K562 (cell line): ENCODE data around the gene DHX58. TPM values are rescaled to one million over a fixed set of nuclear protein-coding genes. Genes with fewer than 3 reads are reported as not detected.

Experiments
- ATAC-seq: fragments of 200-7000 bp; cut with Tn5 transposase; 3 replicates; pipeline ENCODE4 v1.9.1; 2020; ENCODE audit warnings: moderate library complexity
- BruUV-seq: library from RNA; stranded (reverse); fragments of 400-500 nt; replicated peaks from 2 replicates; lab custom pipeline; 2021; lab: Mats Ljungman, UMichigan
- CTCF ChIA-PET: fragments of 300-600 bp; formaldehyde crosslinking; extraction: SDS; loops from one replicate; lab custom pipeline; 2021; ENCODE audit warnings: low intra/inter-chr PET ratio; lab: Yijun Ruan, JAX
- POLR2A ChIA-PET: fragments of 300-600, 350-650 bp; sonication (Branson Sonifier 250); formaldehyde crosslinking; extraction: SDS; loops from one replicate; lab custom pipeline; 2021; ENCODE audit warnings: antibody characterized with exemption, inconsistent platforms; lab: Yijun Ruan, JAX
- DNase-seq, 4 experiments: peaks; one replicate each; pipeline versions ENCODE4 v3.0.0 to v3.0.0-alpha.2; 2011 to 2018; ENCODE audit warnings: low spot score in 3 of 4, mixed read lengths in 3 of 4; ENCODE audit errors: extremely low read depth in 1 of 4
- FAIRE-seq: peaks from 2 replicates; lab custom pipeline; 2011; peaks lifted over from hg19 to GRCh38; lab: Jason Lieb, UNC
- H2AFZ ChIP-seq: 2 replicates; pipeline ENCODE4 v1.6.0; 2011; ENCODE audit warnings: low read depth, low read length, control low read depth, inconsistent platforms
- H3K27ac ChIP-seq: fragments of 200-600 bp; 3 replicates; pipeline ENCODE4 v1.8.0; 2011; ENCODE audit warnings: low read depth, mild to moderate bottlenecking, control low read depth, inconsistent platforms, low read length, moderate library complexity, mixed read lengths; ENCODE audit errors: extremely low read depth
- H3K27me3 ChIP-seq, 2 experiments: fragments of 300-600 bp in 1 of 2; 2 replicates in 1 of 2; 3 replicates in 1 of 2; pipeline versions ENCODE4 v1.6.0 to v1.8.0; 2011; ENCODE audit warnings: inconsistent platforms in 2 of 2, low read length in 2 of 2, mild to moderate bottlenecking in 1 of 2, mixed read lengths in 1 of 2, moderate library complexity in 1 of 2; ENCODE audit not compliant: control insufficient read depth in 2 of 2, insufficient read depth in 2 of 2
- H3K36me3 ChIP-seq: fragments of 300-600 bp; 3 replicates; pipeline ENCODE4 v1.8.0; 2011; ENCODE audit warnings: mild to moderate bottlenecking, low read length, inconsistent platforms; ENCODE audit not compliant: control insufficient read depth, insufficient read depth
- H3K4me1 ChIP-seq, 2 experiments: fragments of 200-600 bp in 1 of 2; replicated peaks in 1 of 2; 2 replicates in 1 of 2; 3 replicates in 1 of 2; pipeline versions ENCODE4 v1.5.1 to v1.8.0; 2011; ENCODE audit warnings: inconsistent platforms in 2 of 2, low read length in 2 of 2, mild to moderate bottlenecking in 1 of 2, mixed read lengths in 1 of 2, moderate library complexity in 1 of 2; ENCODE audit not compliant: control insufficient read depth in 2 of 2, insufficient read depth in 2 of 2
- H3K4me2 ChIP-seq: 2 replicates; pipeline ENCODE4 v1.6.1; 2011; ENCODE audit warnings: low read length, control low read depth, inconsistent platforms, mixed read lengths; ENCODE audit not compliant: insufficient read depth
- H3K4me3 ChIP-seq: fragments of 200-600 bp; sonication (generic), shearing (Covaris generic); 2 replicates; pipeline ENCODE4 v1.5.1; 2016; ENCODE audit warnings: control low read depth, inconsistent platforms
- H3K79me2 ChIP-seq: fragments of 200-600 bp; 3 replicates; pipeline ENCODE4 v1.8.0; 2011; ENCODE audit warnings: low read length, inconsistent platforms; ENCODE audit not compliant: control insufficient read depth, insufficient read depth
- H3K9ac ChIP-seq, 2 experiments: 2 replicates each; pipeline versions ENCODE4 v1.6.0 to v1.6.1; 2011; ENCODE audit warnings: low read depth in 2 of 2, low read length in 2 of 2, control low read depth in 1 of 2, inconsistent platforms in 1 of 2, mild to moderate bottlenecking in 1 of 2, mixed read lengths in 1 of 2; ENCODE audit not compliant: insufficient read depth in 1 of 2
- H3K9me1 ChIP-seq: one replicate; pipeline ENCODE4 v1.6.0; 2011; ENCODE audit warnings: inconsistent platforms, mild to moderate bottlenecking, low read length, moderate library complexity; ENCODE audit not compliant: control insufficient read depth, insufficient read depth
- H3K9me3 ChIP-seq: replicated peaks from 2 replicates; pipeline ENCODE4 v1.5.1; 2011; ENCODE audit warnings: low read depth, low read length, inconsistent platforms; ENCODE audit not compliant: control insufficient read depth, insufficient read depth
- H4K20me1 ChIP-seq: replicated peaks from 2 replicates; pipeline ENCODE4 v1.6.1; 2011; ENCODE audit warnings: low read length, inconsistent platforms, mixed read lengths; ENCODE audit not compliant: control insufficient read depth, insufficient read depth
- ARID1B ChIP-seq: fragments of 450-650 bp; IDR thresholded peaks from 2 replicates; pipeline ENCODE4 v1.6.1; 2016; ENCODE audit warnings: antibody characterized with exemption, mild to moderate bottlenecking, inconsistent platforms
- BMI1 ChIP-seq: fragments of 150-350 bp; IDR thresholded peaks from 2 replicates; pipeline ENCODE4 v1.6.1; 2014; ENCODE audit warnings: low read length
- CGGBP1 ChIP-seq: fragments of 250-450 bp; sonication (Bioruptor Pico); IDR thresholded peaks from 2 replicates; pipeline ENCODE4 v1.9.0; 2021; ENCODE audit warnings: mild to moderate bottlenecking
- CHD4 ChIP-seq: fragments of 200-600 bp; sonication (generic); IDR thresholded peaks from 3 replicates; pipeline ENCODE4 v1.6.1; 2012; ENCODE audit warnings: low read depth, mild to moderate bottlenecking, mixed read lengths, low read length, inconsistent platforms; ENCODE audit not compliant: insufficient read depth, insufficient replicate concordance, poor library complexity, severe bottlenecking
- FOXK1 ChIP-seq: sonication (generic); formaldehyde crosslinking; IDR thresholded peaks from 2 replicates; pipeline ENCODE4 v1.8.0; 2022; ENCODE audit warnings: missing genetic modification reagents, mild to moderate bottlenecking, borderline replicate concordance
- HNRNPL ChIP-seq: fragments of 200-400 bp; formaldehyde crosslinking; IDR thresholded peaks from 2 replicates; pipeline ENCODE4 v1.6.1; 2017; ENCODE audit warnings: low read depth, mild to moderate bottlenecking, low read length
- MCM3 ChIP-seq: fragments of 450-650 bp; IDR thresholded peaks from 2 replicates; pipeline ENCODE4 v1.6.1; 2016
- MLX ChIP-seq, 2 experiments: fragments of 450-650 bp in 1 of 2; sonication (generic) in 1 of 2; formaldehyde crosslinking; conservative IDR thresholded peaks; 2 replicates each; pipeline versions ENCODE4 v1.4.0 to v1.8.1; 2020 to 2022; ENCODE audit warnings: mild to moderate bottlenecking in 1 of 2, missing genetic modification reagents in 1 of 2
- MTA1 ChIP-seq: fragments of 450-650 bp; IDR thresholded peaks from 2 replicates; pipeline ENCODE4 v1.6.1; 2017; ENCODE audit warnings: borderline replicate concordance
- NR0B1 ChIP-seq: fragments of 450-650 bp; IDR thresholded peaks from one replicate; pipeline ENCODE4 v1.6.1; 2018; ENCODE audit warnings: mild to moderate bottlenecking, moderate library complexity; ENCODE audit not compliant: partially characterized antibody
- RFX7 ChIP-seq: fragments of 250-450 bp; sonication (Bioruptor Pico); IDR thresholded peaks from 2 replicates; pipeline ENCODE4 v1.5.1; 2021; ENCODE audit warnings: mild to moderate bottlenecking
- SETDB1 ChIP-seq: IDR thresholded peaks from one replicate; pipeline ENCODE4 v1.6.1; 2012; ENCODE audit warnings: low read length, control low read depth, inconsistent platforms
- TSC22D4 ChIP-seq: fragments of 450-650 bp; IDR thresholded peaks from 2 replicates; pipeline ENCODE4 v1.6.1; 2016; ENCODE audit warnings: missing genetic modification characterization, missing biosample characterization, control low read depth
- WGBS: fragments of 100-300 bp; shearing (Covaris generic); methylation state at CpG from one replicate; pipeline ENCODE4 v1.1.6; 2016; ENCODE audit warnings: low coverage, mixed read lengths; ENCODE audit not compliant: insufficient coverage; ENCODE audit errors: missing lambda C conversion rate; 5-methylcytosine and 5-hydroxymethylcytosine counted together
- in situ Hi-C: fragments of 300-500 bp; cut with MboI; formaldehyde crosslinking; loops from 4 replicates; pipeline ENCODE4 v1.15.0; 2018; ENCODE audit warnings: inconsistent platforms, mixed read lengths
- intact Hi-C: fragments of 100-400 bp; cut with micrococcal nuclease; formaldehyde crosslinking; loops from 2 replicates; pipeline ENCODE4 v1.14.2; 2022
- polyA plus RNA-seq, 8 experiments: library from polyadenylated mRNA; depleted of rRNA in 4 of 8; stranded (reverse) in 5 of 8; unstranded in 3 of 8; fragments of >200 nt; fragmentation: Nextera tagmentation in 2 of 8; fragmentation: Illumina TruSeq in 1 of 8; extraction: Ambion mirVana in 2 of 8; extraction: Trizol in 1 of 8; gene quantifications; 2 replicates each; pipeline versions ENCODE4 v1.2.1 to v1.2.3, GENCODE V29; 2011 to 2014; ENCODE audit warnings: inconsistent platforms in 1 of 8, missing spikeins in 1 of 8
- total RNA-seq, 7 experiments: library from RNA; depleted of rRNA in 6 of 7; stranded (reverse); fragments of >200 nt in 6 of 7; fragmentation: Illumina TruSeq in 2 of 7; extraction: Trizol in 2 of 7; gene quantifications; 2 replicates each; pipeline versions ENCODE4 v1.2.1 to v1.2.3, GENCODE V29; 2011 to 2021; ENCODE audit warnings: low replicate concordance in 1 of 7

The DHX58 gene
- total and polyA plus RNA-seq, 9 of the 15 experiments (the other 6 are each of a cell fraction or from before 2014, with no cell fraction given) = 0.15 to 3.0 (median 1.4) TPM

- Histone ChIP-seq H3K36me3 (peaks cover 91% of the 10 kb centered on the region), H3K27me3 (no peaks in the 10 kb centered on the region), H3K79me2 (peaks cover 63% of the 10 kb centered on the region), H3K4me3 (no peak overlapping the region), H3K4me2 (no peak overlapping the region), H3K4me1 (peaks cover 8 to 9% of the 10 kb centered on the region in 2 experiments; a peak in 3 of 5 replicates), H3K27ac (no peak overlapping the region), H3K9me1 (peaks cover 9% of the 10 kb centered on the region), H2AFZ (no peak overlapping the region)
- ChIA-PET CTCF (no interaction called here), POLR2A (interaction anchor here (0.8 kb wide), 1 partner anchor 10 kb away, joined by 6 read pairs; no protein-coding TSS in a partner anchor)
- FAIRE-seq (no peak), DNase-seq (no peak)
- in situ Hi-C loops (no loop called here), intact Hi-C loops (no loop called here)
- no TSS peak for BruUV-seq
- 86% methylated on average over 3 of the region's 3 CpGs for WGBS
- no peak for TF ChIP-seq MLX (CRISPR knock-in tag; conservative IDR thresholded peaks at IDR 0.05)
- TF ChIP-seq MCM3 = no peak
- TF ChIP-seq TSC22D4 (tag) = no peak
- TF ChIP-seq, all 486 proteins: peak for 0
- no peak for ATAC-seq
- Histone ChIP-seq H3K9me3 (no peaks in the 10 kb centered on the region), H3K9ac (no peak overlapping the region; a peak in 1 of 4 replicates), H4K20me1 (peaks cover 3% of the 10 kb centered on the region; the same call in 1 of the 2 replicates)
Measured at GRCh38 chr17:42132941-42133340, 20.4 kb upstream of the DHX58 start.

- Histone ChIP-seq H3K9me1 (peaks cover 9% of the 10 kb centered on the region), H3K4me1 (peaks cover 8 to 9% of the 10 kb centered on the region in 2 experiments; a peak in 3 of 5 replicates), H4K20me1 (peaks cover 3% of the 10 kb centered on the region; the same call in 1 of the 2 replicates), H3K27me3 (no peaks in the 10 kb centered on the region), H3K9ac (no peak overlapping the region), H3K4me3 (no peak overlapping the region), H3K79me2 (peaks cover 60% of the 10 kb centered on the region), H3K9me3 (no peaks in the 10 kb centered on the region), H3K36me3 (peaks cover 91% of the 10 kb centered on the region), H3K4me2 (no peak overlapping the region), H2AFZ (no peak overlapping the region), H3K27ac (no peak overlapping the region)
- WGBS = 72% methylated on average over 4 of the region's 4 CpGs
- BruUV-seq = no TSS peak
- FAIRE-seq (no peak), DNase-seq (no peak), ATAC-seq (no peak)
- intact Hi-C loops = no loop called here
- ChIA-PET POLR2A (interaction anchor here (1.7 kb wide), 1 partner anchor 11 kb away, joined by 7 read pairs; the partner anchor contains the start of gene KAT2A), CTCF (no interaction called here)
- in situ Hi-C loops = no loop called here
- TF ChIP-seq RFX7 (CRISPR knock-in tag) (no peak), FOXK1 (no peak), CGGBP1 (no peak), HNRNPL (no peak), NR0B1 (no peak), ARID1B (no peak), BMI1 (no peak), CHD4 (no peak), SETDB1 (no peak), MTA1 (no peak)
Measured at GRCh38 chr17:42131981-42132432, 19.5 kb upstream of the DHX58 start.
